ENCODE results near the gene PPARG.
"Not testable (repeated sequence)": the region's sequence is repeated elsewhere in the genome, so short reads cannot be mapped to it uniquely, and the experiment has no call there.

The PPARG gene

DNA sequence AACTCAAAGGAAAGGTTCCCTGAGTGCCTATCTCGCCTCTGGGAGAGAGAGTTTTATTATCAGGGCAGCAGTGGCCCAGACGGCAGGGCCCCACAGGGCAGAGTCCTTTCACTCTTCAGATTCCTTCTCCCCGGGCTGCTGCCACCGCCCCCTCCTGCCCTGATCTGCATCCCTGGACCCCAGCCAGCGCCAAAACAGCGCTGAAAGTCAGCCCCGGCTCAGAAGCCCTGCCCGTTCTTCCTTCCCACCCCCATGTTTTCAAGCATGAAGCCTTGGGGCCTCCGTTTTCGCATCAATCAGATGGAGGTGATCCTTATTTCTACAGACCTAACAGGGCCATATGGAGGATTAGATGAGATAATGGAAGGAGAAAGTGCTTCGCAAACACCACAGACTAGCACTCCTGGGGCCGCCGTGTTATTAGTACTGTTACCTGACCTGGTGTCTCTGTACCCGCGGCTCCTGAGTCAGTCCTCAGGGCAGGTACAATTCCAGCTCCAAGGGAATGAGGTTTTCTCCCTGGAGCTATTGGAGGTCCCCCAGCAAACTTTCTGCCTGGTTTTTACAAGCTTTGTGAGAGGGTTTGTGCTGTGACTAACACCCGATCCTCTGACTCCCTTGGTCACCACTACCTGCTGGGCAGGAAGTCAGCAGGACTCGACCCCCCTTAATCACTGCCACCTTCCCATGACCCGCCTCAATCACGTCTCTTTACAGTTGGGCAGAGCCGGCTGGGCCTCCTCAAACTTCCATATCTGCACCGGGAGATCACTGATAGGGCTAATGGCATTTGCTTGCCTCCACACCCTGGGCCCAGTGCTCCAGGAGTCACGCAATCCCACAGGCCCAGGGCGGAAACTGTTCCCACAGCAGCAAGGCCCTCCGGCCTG, 156.0 kb downstream of the PPARG start:
- no peaks in the 10 kb centered on the region for H3K36me3 Mint-ChIP-seq (ENCODE audit: low read depth)
- peaks cover 17% of the 10 kb centered on the region for H3K27me3 Mint-ChIP-seq (ENCODE audit: low read depth, poor library complexity)
- H3K4me1 Mint-ChIP-seq: peaks cover 46% of the 10 kb centered on the region
- no peak overlapping the region for H3K27ac Mint-ChIP-seq
- no peaks in the 10 kb centered on the region for H3K9me3 Mint-ChIP-seq
- TF ChIP-seq, protein P1, sequence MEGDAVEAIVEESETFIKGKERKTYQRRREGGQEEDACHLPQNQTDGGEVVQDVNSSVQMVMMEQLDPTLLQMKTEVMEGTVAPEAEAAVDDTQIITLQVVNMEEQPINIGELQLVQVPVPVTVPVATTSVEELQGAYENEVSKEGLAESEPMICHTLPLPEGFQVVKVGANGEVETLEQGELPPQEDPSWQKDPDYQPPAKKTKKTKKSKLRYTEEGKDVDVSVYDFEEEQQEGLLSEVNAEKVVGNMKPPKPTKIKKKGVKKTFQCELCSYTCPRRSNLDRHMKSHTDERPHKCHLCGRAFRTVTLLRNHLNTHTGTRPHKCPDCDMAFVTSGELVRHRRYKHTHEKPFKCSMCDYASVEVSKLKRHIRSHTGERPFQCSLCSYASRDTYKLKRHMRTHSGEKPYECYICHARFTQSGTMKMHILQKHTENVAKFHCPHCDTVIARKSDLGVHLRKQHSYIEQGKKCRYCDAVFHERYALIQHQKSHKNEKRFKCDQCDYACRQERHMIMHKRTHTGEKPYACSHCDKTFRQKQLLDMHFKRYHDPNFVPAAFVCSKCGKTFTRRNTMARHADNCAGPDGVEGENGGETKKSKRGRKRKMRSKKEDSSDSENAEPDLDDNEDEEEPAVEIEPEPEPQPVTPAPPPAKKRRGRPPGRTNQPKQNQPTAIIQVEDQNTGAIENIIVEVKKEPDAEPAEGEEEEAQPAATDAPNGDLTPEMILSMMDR (IDR thresholded peaks at IDR 0.05): no peak
- no peak for DNase-seq
- no peak overlapping the region for H3K4me3 Mint-ChIP-seq

DNA sequence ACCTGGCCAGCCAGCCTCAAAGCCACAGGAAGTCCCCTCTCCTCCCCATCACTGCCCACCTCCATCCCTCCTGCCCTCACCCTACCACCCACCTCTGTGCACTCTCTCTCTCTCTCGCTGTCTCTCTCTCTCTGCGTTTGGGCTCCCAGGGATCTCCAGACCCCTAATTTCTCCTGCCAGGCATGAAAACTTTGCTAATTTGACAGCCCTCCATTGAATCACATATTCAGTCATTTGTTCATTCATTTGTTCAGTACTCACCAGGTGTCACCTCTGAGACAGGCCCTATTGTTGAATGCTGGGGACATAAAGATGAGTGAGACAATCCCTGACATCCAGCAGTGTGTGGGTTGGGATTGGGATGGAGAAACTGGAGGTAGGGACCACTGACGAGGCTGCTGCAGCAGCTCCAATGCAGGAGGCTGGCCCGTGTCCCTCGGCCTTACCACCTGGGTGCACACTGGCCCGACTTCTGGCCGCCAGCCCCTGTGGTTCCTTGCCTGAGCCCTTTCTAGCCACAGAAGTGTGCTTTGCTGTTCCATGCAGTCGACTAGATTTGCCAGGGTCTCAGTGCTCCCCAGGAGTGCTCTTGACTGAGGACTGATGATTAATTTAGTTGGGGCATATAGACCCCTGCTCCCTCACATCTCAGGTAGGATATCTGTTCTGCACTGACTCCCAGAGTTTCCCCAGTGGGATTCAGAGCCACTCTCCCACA, 156.8 kb downstream of the PPARG start:
- Mint-ChIP-seq H3K36me3 (ENCODE audit: low read depth) (no peaks in the 10 kb centered on the region), H3K27me3 (ENCODE audit: low read depth, poor library complexity) (peaks cover 17% of the 10 kb centered on the region), H3K9me3 (no peaks in the 10 kb centered on the region), H3K27ac (peak overlapping the region; percentile 6), H3K4me3 (no peak overlapping the region), H3K4me1 (peaks cover 54% of the 10 kb centered on the region)
- TF ChIP-seq, protein P1 (IDR thresholded peaks at IDR 0.05): no peak
- no peak for DNase-seq

DNA sequence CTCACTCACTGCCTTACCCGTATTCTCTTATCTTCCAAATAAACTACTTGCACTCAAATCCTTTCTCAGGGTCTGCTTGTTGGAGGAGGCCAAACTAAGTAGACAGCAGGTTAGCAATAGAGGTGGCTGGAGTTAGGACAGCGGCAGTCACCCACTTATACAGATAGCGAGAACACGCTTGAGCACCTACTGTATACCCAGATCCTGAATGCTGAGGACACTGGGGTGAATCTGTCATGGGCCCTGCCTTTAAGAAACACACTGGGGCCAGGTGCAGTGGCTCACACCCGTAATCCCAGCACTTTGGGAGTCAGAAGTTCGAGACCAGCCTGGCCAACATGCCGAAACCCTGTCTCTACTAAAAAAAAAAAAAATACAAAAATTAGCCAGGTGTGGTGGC, 157.4 kb downstream of the PPARG start:
- Mint-ChIP-seq H3K27me3 (ENCODE audit: low read depth, poor library complexity) (peaks cover 17% of the 10 kb centered on the region), H3K9me3 (peaks cover under 1% of the 10 kb centered on the region), H3K27ac (peak overlapping the region; percentile 71), H3K4me1 (peaks cover 54% of the 10 kb centered on the region), H3K4me3 (no peak overlapping the region), H3K36me3 (ENCODE audit: low read depth) (no peaks in the 10 kb centered on the region)
- DNase-seq: no peak
- TF ChIP-seq, protein P1 (IDR thresholded peaks at IDR 0.05): no peak

DNA sequence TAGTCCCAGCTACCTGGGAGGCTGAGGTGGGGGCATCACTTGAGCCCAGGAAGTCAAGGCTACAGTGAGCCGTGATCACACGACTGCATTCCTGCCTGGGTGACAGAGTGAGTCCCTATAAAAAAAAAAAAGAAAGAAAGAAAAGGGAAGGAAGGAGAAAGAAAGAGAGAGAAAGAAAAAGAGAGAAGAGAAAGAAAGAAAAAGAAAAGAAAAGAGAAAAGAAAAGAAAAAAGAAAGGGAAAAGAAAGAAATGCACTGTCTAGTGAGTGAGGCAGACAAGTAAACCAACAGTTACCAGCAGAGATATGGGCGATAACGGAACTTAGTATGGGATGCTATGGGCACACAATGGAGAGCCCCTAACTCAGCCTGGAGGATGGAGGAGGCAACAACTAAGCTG, 158.2 kb downstream of the PPARG start:
- peaks cover 17% of the 10 kb centered on the region for H3K27me3 Mint-ChIP-seq (ENCODE audit: low read depth, poor library complexity)
- DNase-seq: no peak
- peaks cover 5% of the 10 kb centered on the region for H3K9me3 Mint-ChIP-seq
- peaks cover 51% of the 10 kb centered on the region for H3K4me1 Mint-ChIP-seq
- TF ChIP-seq, protein P1 (IDR thresholded peaks at IDR 0.05): no peak
- H3K36me3 Mint-ChIP-seq (ENCODE audit: low read depth): no peaks in the 10 kb centered on the region
- no peak overlapping the region for H3K4me3 Mint-ChIP-seq
- H3K27ac Mint-ChIP-seq: no peak overlapping the region

DNA sequence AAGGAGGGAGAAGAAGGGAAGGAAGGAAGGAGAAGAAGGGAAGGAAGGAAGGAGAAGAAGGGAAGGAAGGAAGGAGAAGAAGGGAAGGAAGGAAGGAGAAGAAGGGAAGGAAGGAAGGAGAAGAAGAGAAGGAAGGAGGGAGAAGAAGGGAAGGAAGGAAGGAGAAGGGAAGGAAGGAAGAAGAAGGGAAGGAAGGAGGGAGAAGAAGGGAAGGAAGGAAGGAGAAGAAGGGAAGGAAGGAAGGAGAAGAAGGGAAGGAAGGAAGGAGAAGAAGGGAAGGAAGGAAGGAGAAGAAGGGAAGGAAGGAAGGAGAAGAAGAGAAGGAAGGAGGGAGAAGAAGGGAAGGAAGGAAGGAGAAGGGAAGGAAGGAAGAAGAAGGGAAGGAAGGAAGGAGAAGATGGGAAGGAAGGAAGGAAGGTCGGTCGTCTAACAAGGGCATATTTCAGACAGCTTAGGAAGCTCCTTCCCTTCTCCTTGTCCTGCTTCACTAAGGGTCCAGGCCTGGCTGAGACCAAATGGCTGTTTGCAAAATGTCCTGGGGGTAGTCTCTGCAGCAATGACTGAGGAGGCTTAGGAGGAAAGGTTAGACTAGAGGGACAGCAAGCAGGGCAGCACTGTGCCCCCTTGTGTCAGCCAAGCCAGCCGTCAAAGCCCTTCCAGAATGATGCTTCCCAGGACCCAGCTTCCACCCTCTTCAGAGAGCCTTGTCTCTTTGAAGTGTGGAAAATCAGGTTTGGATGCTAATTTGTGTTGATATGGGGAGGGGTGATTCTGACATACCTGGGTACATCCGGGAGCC, 159.7 kb downstream of the PPARG start:
- H3K36me3 Mint-ChIP-seq (ENCODE audit: low read depth); H3K4me3 Mint-ChIP-seq; H3K27ac Mint-ChIP-seq; DNase-seq; H3K9me3 Mint-ChIP-seq: not testable (repeated sequence)
- Mint-ChIP-seq H3K4me1 (peaks cover 37% of the 10 kb centered on the region), H3K27me3 (ENCODE audit: low read depth, poor library complexity) (peaks cover 17% of the 10 kb centered on the region)
